HCT116 (cell line): ENCODE results near the gene MAN2C1. TPM values are rescaled to one million over a fixed set of nuclear protein-coding genes. Genes with fewer than 3 reads are reported as not detected.

Source experiments
- ATAC-seq: fragments of 200-7000 bp; cut with Tn5 transposase; 2 replicates; pipeline ENCODE4 v1.9.1; 2020; ENCODE audit warnings: mild to moderate bottlenecking, moderate library complexity
- BruUV-seq: library from RNA; stranded (reverse); fragments of 400-500 nt; replicated peaks from 2 replicates; lab custom pipeline; 2021; lab: Mats Ljungman, UMichigan
- CTCF ChIA-PET: fragments of 300-600 bp; sonication (Branson Sonifier 250); formaldehyde crosslinking; loops from one replicate; lab custom pipeline; 2021; ENCODE audit warnings: antibody characterized with exemption; lab: Charles Lee
- POLR2A ChIA-PET: fragments of 300-600, 350-600 bp; sonication (Branson Sonifier 250); formaldehyde crosslinking; loops from one replicate; lab custom pipeline; 2021; ENCODE audit warnings: antibody characterized with exemption; lab: Charles Lee
- RAD21 ChIA-PET, 2 experiments: fragments of 300-600 bp; sonication (Branson Sonifier 250); formaldehyde crosslinking; loops; one replicate each; lab custom pipeline; 2023; ENCODE audit warnings: low total read pairs in 2 of 2; ENCODE audit not compliant: uncharacterized antibody in 2 of 2, unreplicated experiment in 2 of 2, low non-redundant PET in 1 of 2; lab: Charles Lee
- DNase-seq: peaks from one replicate; pipeline ENCODE4 v3.0.0-alpha.2; 2010; ENCODE audit warnings: low read depth, low spot score
- H2AFZ ChIP-seq: fragments of 200-600 bp; shearing (Covaris generic), sonication (generic); 2 replicates; pipeline ENCODE4 v1.6.1; 2017; ENCODE audit warnings: low read depth, mixed run types, mixed read lengths, antibody characterized with exemption, low read length; ENCODE audit not compliant: poor library complexity, severe bottlenecking
- H3K27ac ChIP-seq: 2 replicates; pipeline ENCODE4 v1.5.1; 2012; ENCODE audit warnings: low read depth, low read length
- H3K27me3 ChIP-seq: fragments of 200-600 bp; sonication (generic); 2 replicates; pipeline ENCODE4 v1.6.1; 2016; ENCODE audit warnings: mixed run types, low read length, mixed read lengths; ENCODE audit not compliant: insufficient read depth
- H3K36me3 ChIP-seq, 2 experiments: fragments of 200-500 bp in 1 of 2; fragments of 200-600 bp in 1 of 2; sonication (Bioruptor generic) in 1 of 2; sonication (generic) in 1 of 2; 2 replicates each; pipeline versions ENCODE4 v1.5.1 to v1.6.1; 2014 to 2016; ENCODE audit warnings: low read length in 2 of 2, inconsistent platforms in 1 of 2, mixed read lengths in 1 of 2, mixed run types in 1 of 2; ENCODE audit not compliant: insufficient read depth in 2 of 2, control insufficient read depth in 1 of 2
- H3K4me1 ChIP-seq, 2 experiments: fragments of 200-600 bp in 1 of 2; sonication (generic) in 1 of 2; 2 replicates each; pipeline versions ENCODE4 v1.5.1 to v1.6.1; 2012 to 2017; ENCODE audit warnings: low read length in 2 of 2, inconsistent platforms in 1 of 2, mild to moderate bottlenecking in 1 of 2, mixed read lengths in 1 of 2, mixed run types in 1 of 2, moderate library complexity in 1 of 2; ENCODE audit not compliant: insufficient read depth in 2 of 2, control insufficient read depth in 1 of 2
- H3K4me2 ChIP-seq: fragments of 200-600 bp; sonication (generic); 2 replicates; pipeline ENCODE4 v1.6.1; 2017; ENCODE audit warnings: mixed run types, low read length, mixed read lengths
- H3K4me3 ChIP-seq, 2 experiments: fragments of 200-600 bp in 1 of 2; sonication (generic) in 1 of 2; replicated peaks in 1 of 2; 2 replicates each; pipeline ENCODE4 v1.5.1; 2011 to 2016; ENCODE audit warnings: low read length in 2 of 2, control low read depth in 1 of 2, low read depth in 1 of 2, mild to moderate bottlenecking in 1 of 2, mixed read lengths in 1 of 2, mixed run types in 1 of 2
- H3K79me2 ChIP-seq: fragments of 200-600 bp; sonication (generic); 2 replicates; pipeline ENCODE4 v1.6.1; 2017; ENCODE audit warnings: mild to moderate bottlenecking, mixed run types, low read length, moderate library complexity, mixed read lengths; ENCODE audit not compliant: insufficient read depth
- H3K9ac ChIP-seq: fragments of 200-600 bp; sonication (generic); 2 replicates; pipeline ENCODE4 v1.6.1; 2016; ENCODE audit warnings: low read length, mixed read lengths
- H3K9me2 ChIP-seq: fragments of 200-600 bp; sonication (generic), shearing (Covaris generic); 2 replicates; pipeline ENCODE4 v1.6.1; 2017; ENCODE audit warnings: mixed run types, mild to moderate bottlenecking, moderate library complexity; ENCODE audit not compliant: insufficient read depth
- H3K9me3 ChIP-seq, 2 experiments: fragments of 200-500 bp in 1 of 2; fragments of 200-600 bp in 1 of 2; sonication (Bioruptor generic) in 1 of 2; sonication (generic) in 1 of 2; 2 replicates each; pipeline ENCODE4 v1.6.1; 2014 to 2017; ENCODE audit warnings: low read length in 2 of 2, mixed read lengths in 2 of 2, inconsistent platforms in 1 of 2, low read depth in 1 of 2, mild to moderate bottlenecking in 1 of 2, mixed run types in 1 of 2, moderate library complexity in 1 of 2; ENCODE audit not compliant: control insufficient read depth in 1 of 2, insufficient read depth in 1 of 2
- H4K20me1 ChIP-seq: fragments of 200-600 bp; sonication (generic), shearing (Covaris generic); 2 replicates; pipeline ENCODE4 v1.6.1; 2017; ENCODE audit warnings: mixed run types, mild to moderate bottlenecking, moderate library complexity; ENCODE audit not compliant: insufficient read depth
- FOSL1 ChIP-seq: IDR thresholded peaks from 2 replicates; pipeline ENCODE4 v1.6.1; 2012; ENCODE audit warnings: low read depth
- JUND ChIP-seq: IDR thresholded peaks from 2 replicates; pipeline ENCODE4 v1.6.1; 2012
- POLR2AphosphoS5 ChIP-seq: IDR thresholded peaks from 2 replicates; pipeline ENCODE4 v1.6.1; 2011; ENCODE audit warnings: mild to moderate bottlenecking, low read depth, low read length, moderate library complexity
- SP1 ChIP-seq: IDR thresholded peaks from 2 replicates; pipeline ENCODE4 v1.6.1; 2012; ENCODE audit warnings: low read depth
- YY1 ChIP-seq: IDR thresholded peaks from 2 replicates; pipeline ENCODE4 v1.6.1; 2011; ENCODE audit warnings: low read length, low read depth, moderate library complexity, mild to moderate bottlenecking; ENCODE audit not compliant: insufficient replicate concordance; ENCODE audit errors: extremely low read depth
- intact Hi-C: fragments of 100-400 bp; cut with micrococcal nuclease; formaldehyde crosslinking; loops from 2 replicates; pipeline ENCODE4 v1.10.0; 2022
- total RNA-seq: library from RNA; stranded (reverse); gene quantifications from one replicate; pipeline ENCODE4 v1.2.1, GENCODE V29; 2021; ENCODE audit not compliant: unreplicated experiment
- TF ChIP-seq, protein P1 (sequence below), 3 experiments: fragments of 200-600 bp in 1 of 3; sonication (generic) in 1 of 3; IDR thresholded peaks in 2 of 3; conservative IDR thresholded peaks in 1 of 3; 2 replicates each; pipeline ENCODE4 v1.5.1; 2012 to 2017; ENCODE audit warnings: low read depth in 2 of 3, low read length in 2 of 3, antibody characterized with exemption in 1 of 3, borderline replicate concordance in 1 of 3, control low read depth in 1 of 3, mild to moderate bottlenecking in 1 of 3, mixed read lengths in 1 of 3, mixed run types in 1 of 3, moderate library complexity in 1 of 3; ENCODE audit not compliant: insufficient read depth in 1 of 3
- TF ChIP-seq, protein P2 (sequence below): IDR thresholded peaks from 2 replicates; pipeline ENCODE4 v1.6.1; 2011; ENCODE audit warnings: mild to moderate bottlenecking, low read length, moderate library complexity; ENCODE audit not compliant: insufficient replicate concordance; ENCODE audit errors: extremely low read depth

MAN2C1 gene
- total RNA-seq, 1 experiment from 2014 or later = 118 TPM

DNA sequence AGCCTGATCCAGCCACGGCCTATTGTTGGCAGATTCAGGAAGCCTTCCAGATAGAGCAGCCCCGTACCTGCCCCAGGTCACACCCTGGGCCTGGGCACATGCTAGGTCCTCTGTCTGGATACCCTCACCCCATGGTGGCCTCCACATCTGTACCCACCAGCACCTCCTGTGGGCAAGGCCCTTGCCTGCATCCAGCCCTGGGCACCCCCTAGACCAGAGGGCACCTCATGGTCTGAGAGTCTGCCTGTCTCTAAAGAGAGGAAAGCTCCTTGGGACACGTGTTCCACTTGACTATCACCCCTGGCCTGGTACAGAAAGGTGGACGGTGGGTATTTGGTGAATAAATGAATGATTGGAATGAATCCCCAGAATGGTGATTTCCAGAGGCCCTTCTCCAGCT, 41.4 kb downstream of the MAN2C1 start:
- POLR2A ChIA-PET = no interaction called here
- RAD21 ChIA-PET = no interaction called here
- intact Hi-C loops = loop anchor here (2.0 kb wide), 1 partner anchor 20 kb away; the partner anchor contains the start of gene NEIL1
- peak; percentile 72 for ATAC-seq
- Histone ChIP-seq H2AFZ (no peak overlapping the region), H3K9me2 (no peaks in the 10 kb centered on the region), H4K20me1 (no peaks in the 10 kb centered on the region), H3K36me3 (no peaks in the 10 kb centered on the region), H3K4me3 (no peak overlapping the region), H3K27ac (no peak overlapping the region), H3K9me3 (no peaks in the 10 kb centered on the region), H3K79me2 (no peaks in the 10 kb centered on the region), H3K9ac (no peak overlapping the region), H3K4me1 (no peaks in the 10 kb centered on the region), H3K4me2 (no peak overlapping the region), H3K27me3 (no peaks in the 10 kb centered on the region)
- no TSS peak for BruUV-seq
- no peak for DNase-seq
- TF ChIP-seq SP1 = no peak
- TF ChIP-seq, protein P1, sequence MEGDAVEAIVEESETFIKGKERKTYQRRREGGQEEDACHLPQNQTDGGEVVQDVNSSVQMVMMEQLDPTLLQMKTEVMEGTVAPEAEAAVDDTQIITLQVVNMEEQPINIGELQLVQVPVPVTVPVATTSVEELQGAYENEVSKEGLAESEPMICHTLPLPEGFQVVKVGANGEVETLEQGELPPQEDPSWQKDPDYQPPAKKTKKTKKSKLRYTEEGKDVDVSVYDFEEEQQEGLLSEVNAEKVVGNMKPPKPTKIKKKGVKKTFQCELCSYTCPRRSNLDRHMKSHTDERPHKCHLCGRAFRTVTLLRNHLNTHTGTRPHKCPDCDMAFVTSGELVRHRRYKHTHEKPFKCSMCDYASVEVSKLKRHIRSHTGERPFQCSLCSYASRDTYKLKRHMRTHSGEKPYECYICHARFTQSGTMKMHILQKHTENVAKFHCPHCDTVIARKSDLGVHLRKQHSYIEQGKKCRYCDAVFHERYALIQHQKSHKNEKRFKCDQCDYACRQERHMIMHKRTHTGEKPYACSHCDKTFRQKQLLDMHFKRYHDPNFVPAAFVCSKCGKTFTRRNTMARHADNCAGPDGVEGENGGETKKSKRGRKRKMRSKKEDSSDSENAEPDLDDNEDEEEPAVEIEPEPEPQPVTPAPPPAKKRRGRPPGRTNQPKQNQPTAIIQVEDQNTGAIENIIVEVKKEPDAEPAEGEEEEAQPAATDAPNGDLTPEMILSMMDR (IDR thresholded peaks at IDR 0.05 in 2 of 3, conservative IDR thresholded peaks at IDR 0.05 in 1 of 3; ENCODE audit: borderline replicate concordance in 1 of 3, insufficient read depth in 1 of 3, low read depth in 2 of 3, low read length in 2 of 3) = peak in 2 of 3 experiments; percentile 19 to 39; a peak in 2 of 6 replicates
- CTCF ChIA-PET = no interaction called here

DNA sequence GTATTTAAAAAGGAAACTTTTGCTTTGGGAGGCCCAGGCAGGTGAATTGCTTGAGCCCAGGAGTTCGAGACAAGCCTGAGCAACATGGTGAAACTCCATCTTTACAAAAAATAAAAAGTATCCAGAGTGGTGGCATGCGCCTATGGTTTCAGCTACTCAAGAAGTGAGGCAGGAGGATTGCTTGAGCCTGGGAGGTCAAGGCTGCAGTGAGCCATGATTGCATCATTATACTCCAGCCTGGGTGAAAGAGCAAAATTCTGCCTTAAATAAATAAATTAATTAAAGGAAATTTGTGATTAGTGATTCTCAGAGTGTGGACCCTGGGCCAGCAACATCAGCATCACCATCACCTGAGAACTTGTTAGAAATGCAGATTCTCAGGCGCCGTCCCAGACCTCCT, 42.5 kb downstream of the MAN2C1 start:
- ChIA-PET RAD21 (no interaction called here), CTCF (no interaction called here), POLR2A (no interaction called here)
- BruUV-seq = no TSS peak
- Histone ChIP-seq H3K79me2 (no peaks in the 10 kb centered on the region), H3K4me3 (no peak overlapping the region), H4K20me1 (no peaks in the 10 kb centered on the region), H2AFZ (no peak overlapping the region), H3K36me3 (no peaks in the 10 kb centered on the region), H3K9ac (no peak overlapping the region), H3K9me2 (no peaks in the 10 kb centered on the region), H3K27me3 (no peaks in the 10 kb centered on the region), H3K4me1 (no peaks in the 10 kb centered on the region), H3K4me2 (no peak overlapping the region), H3K9me3 (no peaks in the 10 kb centered on the region), H3K27ac (no peak overlapping the region)
- DNase-seq (no peak), ATAC-seq (no peak)
- intact Hi-C loops = loop anchor here (2.0 kb wide), 1 partner anchor 21 kb away; the partner anchor contains the start of gene NEIL1
- no peak for TF ChIP-seq JUND
- TF ChIP-seq, protein P1 (IDR thresholded peaks at IDR 0.05 in 2 of 3, conservative IDR thresholded peaks at IDR 0.05 in 1 of 3; ENCODE audit: borderline replicate concordance in 1 of 3, insufficient read depth in 1 of 3, low read depth in 2 of 3, low read length in 2 of 3) = no peak
- TF ChIP-seq FOSL1 = no peak
- TF ChIP-seq, protein P2, sequence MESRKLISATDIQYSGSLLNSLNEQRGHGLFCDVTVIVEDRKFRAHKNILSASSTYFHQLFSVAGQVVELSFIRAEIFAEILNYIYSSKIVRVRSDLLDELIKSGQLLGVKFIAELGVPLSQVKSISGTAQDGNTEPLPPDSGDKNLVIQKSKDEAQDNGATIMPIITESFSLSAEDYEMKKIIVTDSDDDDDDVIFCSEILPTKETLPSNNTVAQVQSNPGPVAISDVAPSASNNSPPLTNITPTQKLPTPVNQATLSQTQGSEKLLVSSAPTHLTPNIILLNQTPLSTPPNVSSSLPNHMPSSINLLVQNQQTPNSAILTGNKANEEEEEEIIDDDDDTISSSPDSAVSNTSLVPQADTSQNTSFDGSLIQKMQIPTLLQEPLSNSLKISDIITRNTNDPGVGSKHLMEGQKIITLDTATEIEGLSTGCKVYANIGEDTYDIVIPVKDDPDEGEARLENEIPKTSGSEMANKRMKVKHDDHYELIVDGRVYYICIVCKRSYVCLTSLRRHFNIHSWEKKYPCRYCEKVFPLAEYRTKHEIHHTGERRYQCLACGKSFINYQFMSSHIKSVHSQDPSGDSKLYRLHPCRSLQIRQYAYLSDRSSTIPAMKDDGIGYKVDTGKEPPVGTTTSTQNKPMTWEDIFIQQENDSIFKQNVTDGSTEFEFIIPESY = no peak
- no peak for TF ChIP-seq POLR2AphosphoS5
- no peak for TF ChIP-seq YY1
